HG03457 (cell line): Measurements from ENCODE around the gene MGST2.
"Not testable (repeated sequence)": the region's sequence is repeated elsewhere in the genome, so short reads cannot be mapped to it uniquely, and the experiment has no call there.

Experiments used
- ATAC-seq: cut with Tn5 transposase; IDR thresholded peaks from one replicate; pipeline ENCODE4 v1.9.1; 2021; ENCODE audit warnings: moderate number of reproducible peaks; ENCODE audit not compliant: unreplicated experiment

The MGST2 gene

DNA sequence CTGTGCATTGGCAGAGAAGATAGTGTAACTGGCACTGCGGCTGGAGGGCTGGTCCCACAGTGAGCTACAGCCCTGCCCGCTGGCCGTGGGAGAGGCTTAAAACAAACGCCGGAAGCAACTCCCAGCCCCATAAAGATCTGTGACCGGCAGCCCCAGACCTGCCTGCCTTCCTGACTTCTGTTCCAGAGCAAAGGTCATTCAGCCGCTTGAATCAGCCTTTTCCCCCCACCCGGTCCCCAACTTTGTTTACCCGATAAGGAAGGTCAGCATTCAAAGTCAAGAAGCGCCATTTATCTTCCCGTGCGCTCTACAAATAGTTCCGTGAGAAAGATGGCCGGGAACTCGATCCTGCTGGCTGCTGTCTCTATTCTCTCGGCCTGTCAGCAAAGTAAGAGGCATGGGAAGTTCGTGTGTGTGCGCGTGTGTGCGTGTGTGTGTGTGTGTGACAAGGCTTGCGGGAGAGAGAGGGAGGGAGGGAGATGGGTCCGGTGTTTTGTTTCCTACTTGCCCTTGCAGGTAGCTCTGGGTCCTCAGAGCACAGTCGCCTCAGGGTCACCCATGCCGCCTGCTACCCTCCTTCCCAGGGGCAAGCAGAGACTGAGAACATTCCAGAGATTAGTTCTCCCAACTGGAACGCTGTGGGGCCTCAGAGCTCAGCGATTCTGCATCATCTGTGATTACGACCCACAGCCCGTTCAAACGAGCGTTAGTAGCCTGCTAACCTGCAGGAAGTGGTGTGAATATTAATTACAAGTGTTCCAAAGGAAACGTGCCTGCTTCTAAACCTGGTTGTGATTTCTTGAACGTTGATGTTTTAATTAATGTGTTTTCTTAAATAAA lies at the start of gene MGST2:
TSS of gene MGST2 (plus strand) at position 130 of the 840 bp plus-strand sequence. CDS start at position 331, 201 bp downstream.
- peak; percentile 83 for ATAC-seq

DNA sequence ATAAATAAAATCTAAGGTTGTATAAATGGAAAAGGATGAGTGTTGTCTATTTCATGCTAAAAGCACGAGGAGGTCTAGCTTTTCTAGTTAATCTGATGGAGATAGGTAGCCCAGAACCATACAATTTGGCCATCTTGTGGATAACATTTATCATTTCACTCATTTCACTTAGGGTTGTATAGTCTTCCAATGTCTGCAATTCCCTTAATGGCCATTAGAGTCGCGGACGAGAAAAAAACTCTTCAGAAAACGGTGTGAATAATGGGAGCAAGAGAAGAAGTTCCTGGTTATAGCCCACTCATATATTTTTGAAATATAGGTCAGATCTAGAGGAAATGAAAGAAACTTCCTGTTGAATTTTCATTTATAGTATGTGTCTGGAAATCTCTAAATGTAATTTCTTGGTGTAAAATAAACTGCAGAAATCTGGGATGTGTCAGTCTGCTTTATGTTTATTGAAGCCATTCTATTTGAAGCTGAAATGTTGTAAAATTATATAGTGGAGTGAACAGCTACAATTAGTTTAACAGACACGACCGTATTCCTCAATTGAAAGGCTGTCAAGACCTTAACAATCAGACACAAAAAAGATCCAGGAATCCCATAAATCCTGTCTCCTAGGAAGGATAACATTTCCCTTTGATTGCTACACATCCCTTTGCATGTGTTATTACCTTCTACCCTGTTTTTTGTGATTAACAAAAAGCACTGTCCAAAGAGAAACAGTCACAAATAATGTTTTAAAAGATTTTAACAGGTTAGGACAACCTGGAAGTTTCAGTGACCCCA lies 47.7 kb upstream of the MGST2 start:
- ATAC-seq: no peak

DNA sequence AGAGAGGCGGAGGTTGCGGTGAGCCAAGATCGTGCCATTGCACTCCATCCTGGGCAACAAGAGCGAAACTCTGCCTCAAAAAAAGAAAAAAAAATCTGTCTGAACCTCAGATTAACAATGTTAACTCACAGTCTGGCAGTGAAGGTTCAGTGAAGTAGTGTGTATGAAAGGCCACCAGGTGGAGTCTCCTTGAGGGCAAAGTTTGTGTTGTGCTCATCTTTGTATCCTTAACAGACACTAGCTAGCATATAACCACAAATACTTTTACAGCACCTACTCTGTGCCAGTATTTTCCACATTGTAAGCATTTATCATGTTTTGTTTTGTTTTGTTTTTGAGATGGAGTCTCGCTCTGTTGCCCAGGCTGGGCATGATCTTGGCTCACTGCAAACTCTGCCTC lies 46.0 kb upstream of the MGST2 start:
- ATAC-seq: peak; percentile 57

DNA sequence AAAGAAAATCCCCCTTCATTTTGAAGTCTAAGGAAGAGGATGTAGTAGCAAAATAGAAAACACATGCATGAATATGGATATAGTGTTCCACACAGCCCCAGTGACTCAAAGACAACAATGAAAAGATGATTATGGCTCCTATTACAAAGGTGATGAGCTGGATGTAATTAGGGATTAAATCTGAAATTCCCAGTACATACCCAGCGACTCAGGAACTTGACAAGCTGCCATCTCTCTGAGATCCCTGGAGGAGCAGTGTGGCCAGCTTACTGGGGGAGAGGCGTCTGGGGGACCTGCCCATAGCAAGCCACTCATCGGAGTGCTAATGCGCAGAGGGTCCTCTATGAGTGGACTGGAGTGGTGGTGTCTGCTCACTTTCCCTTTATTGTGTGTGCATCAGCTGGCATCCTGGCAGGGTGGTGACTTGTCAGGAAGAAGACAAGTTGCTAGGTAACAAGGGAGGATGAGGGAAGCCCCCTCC lies 42.7 kb upstream of the MGST2 start:
- ATAC-seq: no peak

DNA sequence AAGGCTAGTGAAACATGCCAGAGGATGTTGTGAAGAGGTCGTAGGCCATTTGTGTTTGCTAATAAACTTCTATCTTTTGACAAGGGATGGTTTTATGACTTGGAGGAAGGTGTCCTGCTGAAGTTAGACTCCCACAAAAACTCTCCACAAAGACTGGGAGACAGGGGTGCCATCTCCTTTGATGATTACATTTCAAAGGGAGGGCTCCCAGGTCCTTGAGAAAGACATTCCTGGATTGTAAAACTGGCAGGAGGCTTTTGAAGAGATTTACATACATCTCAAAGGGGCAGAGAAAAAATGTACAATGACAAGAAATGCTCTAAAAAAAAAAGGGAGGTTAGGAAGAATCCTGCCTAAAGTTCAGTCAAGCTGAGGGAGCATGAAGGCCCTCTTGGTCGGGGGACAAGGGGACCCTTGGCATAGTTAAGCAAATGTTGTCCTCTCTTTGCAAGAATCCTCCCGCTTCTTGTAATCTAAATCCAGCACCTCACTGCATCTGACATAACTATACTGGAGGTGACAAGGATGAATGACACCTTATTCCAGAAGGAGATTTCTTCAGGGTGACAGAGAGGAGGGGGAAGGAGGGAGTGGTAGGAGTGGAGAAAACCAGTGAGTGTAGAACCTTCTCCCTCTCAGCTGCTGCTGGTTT lies 41.1 kb upstream of the MGST2 start:
- no peak for ATAC-seq

DNA sequence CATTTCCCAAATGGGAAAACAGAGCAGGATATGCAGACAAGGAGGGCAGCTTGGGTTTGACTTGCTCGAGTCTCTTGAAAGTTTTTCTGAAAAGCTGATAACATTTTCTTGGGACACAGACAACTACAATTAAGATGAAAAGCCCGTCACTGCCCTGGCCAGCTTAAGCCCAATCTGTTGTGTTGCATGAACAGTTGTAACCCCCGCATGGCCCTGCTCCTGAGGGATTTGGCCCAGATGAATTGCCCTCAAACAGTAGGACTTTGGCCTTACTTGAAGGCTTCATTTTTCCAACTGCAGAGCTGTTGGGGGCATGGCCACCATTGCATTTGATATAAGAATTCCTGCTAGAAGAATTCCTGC lies 40.5 kb upstream of the MGST2 start:
- no peak for ATAC-seq

DNA sequence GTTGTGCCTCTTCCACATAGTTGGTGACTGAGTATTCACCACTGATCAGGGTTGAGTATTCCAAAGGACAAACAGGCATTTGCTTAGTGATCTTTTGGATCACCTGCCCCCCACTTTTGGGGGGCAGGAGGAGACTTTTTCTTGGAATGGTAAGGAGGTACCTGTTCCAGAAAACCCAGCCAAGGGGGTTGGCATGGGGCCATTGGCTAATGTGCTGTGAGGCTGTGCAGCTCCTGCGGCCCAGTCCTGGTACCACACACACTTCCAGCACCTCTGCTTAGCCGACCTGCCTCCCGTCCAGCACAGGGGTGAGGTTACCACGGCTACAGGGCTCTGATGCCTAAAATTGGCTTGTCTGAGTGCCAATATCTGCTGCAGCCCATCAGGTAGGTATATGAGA lies 40.1 kb upstream of the MGST2 start:
- no peak for ATAC-seq

DNA sequence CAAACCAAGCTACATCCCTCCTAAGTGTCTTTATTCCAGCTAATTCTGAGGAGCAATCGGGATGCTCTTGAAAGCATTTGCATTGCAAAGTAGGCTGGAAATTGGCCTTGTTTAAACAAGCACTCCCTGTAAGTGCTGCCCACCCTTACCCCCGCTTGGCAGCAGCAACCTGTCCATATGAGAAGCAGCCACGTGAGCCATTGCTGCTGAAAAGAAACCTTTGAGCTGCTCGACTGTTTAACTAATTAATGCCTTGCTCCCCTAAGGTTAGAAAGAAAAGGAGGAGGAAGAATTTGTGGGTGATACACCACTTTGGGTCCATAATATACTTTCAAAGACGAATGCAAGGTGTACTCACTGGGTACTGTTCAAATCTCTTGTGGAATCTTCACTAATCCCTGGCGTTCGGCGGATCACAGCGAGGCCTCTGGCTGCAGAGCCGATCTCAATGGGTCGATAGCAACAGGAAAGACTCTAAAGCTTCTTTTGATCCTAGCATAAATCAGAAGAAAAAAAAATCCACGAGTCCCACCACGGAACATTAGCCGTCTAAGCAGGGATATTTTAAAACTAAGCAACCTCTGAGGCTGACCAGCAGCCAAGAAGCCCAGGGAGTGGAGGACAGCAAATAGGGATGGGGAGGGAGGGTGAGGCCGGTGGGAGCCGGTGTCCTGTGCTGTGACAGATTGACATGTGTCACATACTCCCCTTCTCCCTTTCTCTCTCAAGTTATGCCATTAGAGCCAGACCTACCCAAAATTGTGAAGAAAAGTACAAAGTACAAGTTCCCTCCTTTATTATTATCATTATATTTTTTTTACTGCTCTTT lies 37.2 kb upstream of the MGST2 start:
- ATAC-seq: no peak

DNA sequence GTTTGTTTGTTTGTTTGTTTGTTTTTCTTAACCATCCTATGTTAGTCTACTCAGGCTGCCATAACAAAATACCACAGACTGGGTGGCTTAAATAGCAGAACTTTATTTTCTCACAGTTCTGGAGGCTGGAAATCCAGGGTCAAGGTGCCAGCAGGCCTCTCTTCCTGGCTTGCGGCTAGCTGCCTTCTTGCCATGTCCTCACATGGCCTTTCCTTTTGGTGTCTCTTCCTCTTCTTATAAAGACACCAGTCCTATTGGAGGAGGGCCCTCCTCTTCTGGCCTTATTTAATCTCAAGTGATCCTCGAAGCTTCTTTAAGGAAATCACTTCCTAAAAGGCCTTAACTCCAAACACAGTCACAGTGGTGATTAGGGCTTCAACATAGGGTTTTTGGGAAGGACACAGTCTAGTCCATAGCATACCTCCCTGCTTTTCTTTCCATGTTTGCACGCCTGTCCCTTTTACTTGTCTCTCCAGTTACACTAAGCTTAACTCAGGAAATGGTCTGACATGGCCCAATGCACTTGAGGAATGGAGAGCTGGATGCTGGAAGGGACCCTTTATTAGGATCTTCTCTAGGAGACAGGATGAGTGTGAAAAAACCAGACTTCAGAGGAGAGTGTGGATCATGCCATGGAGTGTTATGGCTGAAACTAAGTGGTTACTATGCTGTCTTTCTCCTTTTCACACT lies 36.0 kb upstream of the MGST2 start:
- no peak for ATAC-seq

DNA sequence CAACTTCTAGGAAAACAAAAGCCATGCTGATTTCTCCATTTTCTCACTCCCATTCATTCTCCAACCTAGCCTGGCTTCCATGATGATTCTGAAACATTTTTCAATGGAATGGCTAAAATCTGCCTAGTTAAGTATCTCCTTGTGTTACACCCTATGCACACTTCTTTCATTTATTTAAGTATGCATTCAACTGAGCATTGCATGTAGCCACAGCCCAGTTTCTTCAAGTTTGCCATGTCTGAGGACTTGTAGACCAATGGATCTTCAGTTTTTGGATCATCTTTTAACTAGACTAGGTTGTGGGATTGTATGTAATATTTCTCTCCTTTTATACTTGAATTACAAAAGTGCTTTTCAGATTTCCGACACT lies 35.5 kb upstream of the MGST2 start:
- ATAC-seq: no peak

DNA sequence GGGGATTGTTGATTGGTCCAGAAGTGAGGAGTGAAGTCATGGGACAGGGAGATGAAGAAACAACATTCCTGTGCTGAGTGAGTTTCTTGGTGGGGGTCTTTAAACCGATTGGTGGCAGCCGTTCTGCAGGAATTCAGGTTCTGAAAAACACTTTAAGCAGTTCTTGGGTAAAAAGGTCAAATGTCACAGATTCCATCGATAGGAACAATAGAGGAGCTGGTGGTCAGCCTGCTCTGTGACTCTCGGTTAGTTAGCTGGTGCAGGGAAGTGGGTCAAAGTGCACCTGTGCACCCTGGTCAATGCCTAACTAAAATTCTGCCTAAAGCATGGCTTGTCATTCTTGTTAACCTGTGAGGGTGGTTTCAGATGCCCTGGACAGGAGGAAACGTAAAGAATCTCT lies 34.6 kb upstream of the MGST2 start:
- no peak for ATAC-seq

DNA sequence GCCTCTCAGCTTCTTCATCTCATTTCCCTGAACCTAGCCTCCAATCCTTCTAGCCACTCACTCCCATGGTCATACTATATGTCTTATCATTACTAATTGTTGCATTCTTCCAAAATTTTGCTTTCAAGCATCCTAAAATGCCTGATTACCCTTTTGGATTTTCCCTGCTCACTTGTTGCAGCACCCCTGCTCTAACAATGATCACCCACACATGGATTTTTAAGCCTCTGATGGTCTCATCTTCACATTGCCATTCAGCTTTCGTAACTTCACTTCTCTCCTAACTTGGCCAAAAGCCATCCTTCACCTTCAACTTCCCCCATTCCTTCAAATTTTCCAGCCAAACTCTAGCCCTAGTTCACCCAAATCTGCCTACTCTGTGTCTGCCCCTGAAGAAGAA lies 33.8 kb upstream of the MGST2 start:
- ATAC-seq: no peak

DNA sequence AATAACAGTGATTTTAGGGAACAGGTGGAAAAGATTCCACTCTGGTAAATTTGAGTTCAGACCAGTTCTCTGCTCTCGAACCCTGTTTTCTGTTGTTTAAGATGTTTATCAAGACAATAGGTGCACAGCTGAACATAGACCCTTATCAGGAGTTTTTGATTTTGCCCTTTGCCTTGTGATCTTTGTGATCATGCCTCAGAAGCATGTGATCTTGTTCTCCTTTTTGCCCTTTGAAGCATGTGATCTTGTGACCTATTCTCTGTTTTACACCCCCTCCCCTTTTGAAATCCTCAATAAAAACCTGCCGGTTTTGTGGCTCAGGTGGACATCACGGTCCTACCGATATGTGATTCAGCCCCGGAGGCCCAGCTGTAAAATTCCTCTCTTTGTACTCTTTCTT lies 32.9 kb upstream of the MGST2 start:
- not testable (repeated sequence) for ATAC-seq

DNA sequence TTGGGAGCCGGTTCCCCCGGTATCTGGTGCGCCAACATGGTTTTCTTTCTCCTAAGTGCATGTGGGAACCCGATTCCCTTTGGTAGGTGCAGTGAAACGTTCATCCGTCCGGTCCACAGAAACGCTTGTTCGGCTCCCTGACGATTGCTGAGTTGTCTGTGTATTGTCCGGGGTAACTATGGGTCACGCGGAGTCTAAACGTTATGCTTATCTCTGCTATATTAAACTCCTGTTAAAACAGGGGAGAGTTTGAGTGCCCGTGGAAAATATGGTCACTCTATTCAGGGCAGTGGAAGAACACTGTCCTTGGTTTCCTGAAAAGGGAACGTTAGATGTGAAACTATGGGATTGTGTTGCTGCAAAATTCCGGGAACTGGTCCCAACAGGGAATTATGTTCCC lies 32.4 kb upstream of the MGST2 start:
- ATAC-seq: no peak

DNA sequence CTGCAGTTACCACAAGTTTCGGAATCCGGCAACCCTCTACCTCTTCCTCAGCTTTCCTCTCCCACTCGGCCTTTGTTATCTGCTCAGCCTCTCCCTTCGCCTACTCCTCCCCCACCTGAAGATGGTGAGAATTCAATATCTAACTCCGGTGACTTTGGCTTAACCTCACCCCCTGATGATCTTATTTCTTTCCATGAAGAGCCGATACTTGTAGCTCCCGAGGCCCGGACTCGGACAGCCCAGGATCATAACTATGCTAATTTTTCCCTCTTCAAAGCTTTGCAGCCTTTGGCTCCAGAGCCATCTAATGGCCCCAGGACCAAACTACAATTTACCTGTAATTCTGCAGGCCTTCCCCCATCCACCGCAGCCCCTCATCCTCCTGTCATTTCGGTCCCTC lies 32.0 kb upstream of the MGST2 start:
- no peak for ATAC-seq

DNA sequence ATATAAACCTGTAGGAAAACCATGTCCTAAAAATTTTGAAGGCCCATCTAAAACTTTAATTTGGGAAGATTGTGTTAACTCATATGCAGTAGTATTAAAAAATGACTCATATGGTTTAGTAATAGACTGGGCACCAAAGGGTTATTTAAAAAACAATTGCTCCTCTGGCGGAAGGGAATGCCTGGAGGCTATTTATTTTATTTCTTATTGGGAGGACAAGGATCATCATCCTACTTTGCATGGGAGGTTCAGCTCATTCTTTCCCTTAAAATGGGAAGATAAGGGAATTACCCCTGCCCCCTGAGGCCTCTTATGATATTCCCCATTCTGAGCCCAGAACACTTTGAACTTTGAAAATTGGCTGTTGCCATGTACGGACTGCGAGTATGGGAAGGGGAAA lies 29.7 kb upstream of the MGST2 start:
- ATAC-seq: no peak

DNA sequence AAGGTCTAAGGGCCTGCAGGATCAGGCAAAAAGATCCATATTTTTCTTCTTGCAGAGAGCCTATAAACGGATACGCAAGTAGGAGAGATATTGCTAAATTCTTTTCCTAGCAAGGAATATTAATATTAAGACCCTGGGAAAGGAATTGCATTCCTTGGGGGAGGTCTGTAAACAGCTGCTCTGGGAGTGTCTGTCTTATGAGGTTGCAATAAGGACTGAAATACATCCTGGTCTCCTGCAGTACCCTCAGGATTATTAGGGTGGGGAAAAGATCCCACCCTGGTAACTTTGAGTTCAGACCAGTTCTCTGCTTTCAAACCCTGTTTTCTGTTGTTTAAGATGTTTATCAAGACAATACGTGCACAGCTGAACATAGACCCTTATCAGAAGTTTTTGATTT lies 27.3 kb upstream of the MGST2 start:
- not testable (repeated sequence) for ATAC-seq

DNA sequence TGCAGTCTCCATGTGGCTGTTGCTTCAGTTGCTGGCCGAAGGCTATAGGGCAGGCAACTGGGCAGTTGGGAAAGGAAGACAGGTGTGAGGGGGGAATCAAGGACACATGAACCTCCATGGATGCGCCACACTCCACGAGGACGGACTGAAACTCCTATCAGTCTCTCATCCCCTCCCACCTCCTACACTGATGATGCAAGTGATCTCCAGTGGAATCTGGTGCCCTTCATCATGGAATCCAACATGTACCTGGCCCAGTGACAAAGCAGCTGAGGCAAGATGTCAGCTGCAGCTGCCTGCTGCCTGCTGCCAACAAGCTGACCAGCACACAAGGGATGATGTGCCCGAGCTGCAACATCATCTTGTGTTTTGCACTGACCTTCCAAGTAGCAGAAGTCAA lies 26.0 kb upstream of the MGST2 start:
- no peak for ATAC-seq

DNA sequence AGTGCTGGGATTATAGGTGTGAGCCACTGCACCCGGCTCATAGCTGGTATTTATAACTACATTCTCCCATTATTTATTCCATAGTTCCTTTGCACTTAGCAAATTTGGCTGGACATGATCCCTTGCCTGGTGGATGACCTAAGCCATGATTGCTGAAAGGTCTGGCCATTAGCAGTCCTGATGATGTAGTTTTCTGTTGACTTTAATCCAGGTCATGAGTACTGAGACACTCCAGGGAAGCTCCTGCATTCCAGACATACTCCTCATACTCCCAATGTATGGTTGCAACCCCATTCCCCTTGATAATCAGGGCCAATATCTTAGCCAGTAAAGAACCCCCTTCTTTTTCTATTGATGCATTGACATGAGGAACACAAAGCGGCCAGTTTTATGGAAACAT lies 24.4 kb upstream of the MGST2 start:
- ATAC-seq: no peak

DNA sequence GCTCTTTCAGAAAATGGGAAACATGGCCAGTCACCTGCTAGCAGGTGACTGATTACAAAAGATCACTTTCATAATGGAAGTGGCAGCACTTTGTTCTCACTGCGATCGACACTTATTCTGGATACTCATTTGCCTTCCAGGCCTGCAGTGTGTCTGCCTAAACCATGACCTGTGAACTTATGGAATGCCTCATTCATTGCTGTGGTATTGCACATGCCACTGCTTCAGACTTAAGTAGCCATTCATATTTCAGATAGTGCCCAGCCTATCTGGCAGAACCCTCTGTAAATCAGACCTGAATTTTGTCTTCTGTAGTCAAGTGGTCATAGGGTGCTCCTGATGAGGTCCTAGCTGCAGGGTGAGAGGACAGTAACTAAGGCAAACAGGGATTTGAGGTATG lies 23.3 kb upstream of the MGST2 start:
- ATAC-seq: no peak
